ENCODE measurements around the gene KIFC3. TPM values are rescaled to one million over a fixed set of nuclear protein-coding genes. Genes with fewer than 3 reads are reported as not detected.

Gene KIFC3
- total RNA-seq, 1 donor from 2014 or later, result 15.4 TPM

DNA sequence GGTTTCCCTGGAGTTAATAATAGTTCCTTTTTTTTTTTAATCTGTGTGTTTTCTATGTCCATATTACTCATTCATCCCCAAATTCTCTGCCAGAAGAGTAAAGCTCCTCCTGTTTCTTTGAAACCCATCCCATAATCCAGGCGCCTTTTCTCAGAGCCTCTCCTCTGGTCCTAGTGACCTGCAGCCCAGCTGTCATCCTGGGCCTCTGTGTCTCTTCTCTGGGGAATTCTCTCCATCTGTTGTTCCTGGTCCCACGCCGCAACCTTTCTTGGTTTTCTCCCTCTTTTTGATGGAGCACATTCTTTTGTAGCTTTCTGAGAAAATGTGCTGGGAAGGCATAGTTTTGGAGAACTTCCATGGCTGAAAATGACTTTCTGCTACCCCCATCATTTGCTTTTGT lies 56.5 kb downstream of the KIFC3 start:
- Mint-ChIP-seq H3K4me3 (ENCODE audit: unreplicated experiment) (peak overlapping the region; percentile 5), H3K27ac (ENCODE audit: unreplicated experiment) (no peak overlapping the region), H3K9me3 (ENCODE audit: unreplicated experiment) (no peaks in the 10 kb centered on the region), H3K27me3 (ENCODE audit: unreplicated experiment) (peaks cover 12% of the 10 kb centered on the region), H3K36me3 (ENCODE audit: low read depth, unreplicated experiment) (peaks cover 25% of the 10 kb centered on the region), H3K4me1 (ENCODE audit: unreplicated experiment) (no peaks in the 10 kb centered on the region)
- TF ChIP-seq, protein P1, sequence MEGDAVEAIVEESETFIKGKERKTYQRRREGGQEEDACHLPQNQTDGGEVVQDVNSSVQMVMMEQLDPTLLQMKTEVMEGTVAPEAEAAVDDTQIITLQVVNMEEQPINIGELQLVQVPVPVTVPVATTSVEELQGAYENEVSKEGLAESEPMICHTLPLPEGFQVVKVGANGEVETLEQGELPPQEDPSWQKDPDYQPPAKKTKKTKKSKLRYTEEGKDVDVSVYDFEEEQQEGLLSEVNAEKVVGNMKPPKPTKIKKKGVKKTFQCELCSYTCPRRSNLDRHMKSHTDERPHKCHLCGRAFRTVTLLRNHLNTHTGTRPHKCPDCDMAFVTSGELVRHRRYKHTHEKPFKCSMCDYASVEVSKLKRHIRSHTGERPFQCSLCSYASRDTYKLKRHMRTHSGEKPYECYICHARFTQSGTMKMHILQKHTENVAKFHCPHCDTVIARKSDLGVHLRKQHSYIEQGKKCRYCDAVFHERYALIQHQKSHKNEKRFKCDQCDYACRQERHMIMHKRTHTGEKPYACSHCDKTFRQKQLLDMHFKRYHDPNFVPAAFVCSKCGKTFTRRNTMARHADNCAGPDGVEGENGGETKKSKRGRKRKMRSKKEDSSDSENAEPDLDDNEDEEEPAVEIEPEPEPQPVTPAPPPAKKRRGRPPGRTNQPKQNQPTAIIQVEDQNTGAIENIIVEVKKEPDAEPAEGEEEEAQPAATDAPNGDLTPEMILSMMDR (IDR thresholded peaks at IDR 0.05; ENCODE audit: unreplicated experiment), result no peak
- no peak for DNase-seq (ENCODE audit: low spot score)

DNA sequence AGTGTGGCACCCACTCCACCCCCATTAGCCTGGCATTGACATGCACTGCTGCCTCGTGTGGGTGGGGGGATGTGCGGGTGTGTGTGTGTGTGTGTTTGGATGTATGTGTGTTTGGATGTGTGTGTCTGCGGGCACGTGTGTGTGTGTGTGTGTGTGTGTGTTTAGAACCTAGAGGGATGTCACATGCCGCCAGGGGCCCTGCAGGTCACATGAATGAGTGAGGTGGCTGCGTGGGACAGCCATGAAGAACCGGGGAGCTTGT lies 57.7 kb downstream of the KIFC3 start:
- TF ChIP-seq, protein P1 (IDR thresholded peaks at IDR 0.05; ENCODE audit: unreplicated experiment), result no peak
- no peaks in the 10 kb centered on the region for H3K9me3 Mint-ChIP-seq (ENCODE audit: unreplicated experiment)
- no peaks in the 10 kb centered on the region for H3K4me1 Mint-ChIP-seq (ENCODE audit: unreplicated experiment)
- DNase-seq (ENCODE audit: low spot score), result no peak
- no peak overlapping the region for H3K27ac Mint-ChIP-seq (ENCODE audit: unreplicated experiment)
- H3K36me3 Mint-ChIP-seq (ENCODE audit: low read depth, unreplicated experiment), result peaks cover 18% of the 10 kb centered on the region
- peaks cover 3% of the 10 kb centered on the region for H3K27me3 Mint-ChIP-seq (ENCODE audit: unreplicated experiment)
- H3K4me3 Mint-ChIP-seq (ENCODE audit: unreplicated experiment), result no peak overlapping the region

DNA sequence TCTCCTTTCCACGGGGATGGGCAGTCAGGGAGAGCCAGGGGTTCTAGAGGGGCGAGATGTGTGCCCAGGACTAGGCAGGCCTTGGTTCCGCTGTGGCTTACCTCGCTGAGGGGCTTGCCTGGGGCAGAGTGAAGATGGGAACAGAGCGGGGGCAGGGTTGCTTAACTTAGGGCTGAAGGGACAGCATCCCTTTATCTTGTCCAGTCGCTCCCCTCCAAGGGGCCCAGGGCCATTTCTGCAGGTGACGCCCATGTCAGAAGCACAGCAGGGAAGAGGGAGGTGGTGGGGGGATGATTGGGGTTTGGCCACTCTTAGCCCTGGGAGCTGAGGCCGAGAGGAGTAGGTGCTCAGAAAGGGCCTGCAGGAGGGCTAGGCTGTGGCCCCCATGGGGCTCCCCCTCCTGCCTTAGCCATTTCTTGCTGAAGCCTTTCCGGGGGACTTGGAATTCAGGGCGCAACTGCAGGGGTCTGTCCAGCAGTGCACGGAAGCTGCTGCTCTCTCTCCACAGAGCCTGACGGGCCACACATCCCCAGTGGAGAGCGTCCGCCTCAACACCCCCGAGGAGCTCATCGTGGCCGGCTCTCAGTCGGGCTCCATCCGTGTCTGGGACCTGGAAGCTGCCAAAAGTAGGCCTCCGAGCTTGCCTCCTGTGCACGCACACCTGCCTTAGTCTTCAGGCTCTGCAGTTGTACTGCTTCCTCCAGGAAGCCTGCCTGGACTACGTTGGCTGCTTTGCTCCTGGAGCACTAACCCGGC lies 58.2 kb downstream of the KIFC3 start:
- H3K9me3 Mint-ChIP-seq (ENCODE audit: unreplicated experiment), result no peaks in the 10 kb centered on the region
- TF ChIP-seq, protein P1 (IDR thresholded peaks at IDR 0.05; ENCODE audit: unreplicated experiment), result no peak
- H3K4me3 Mint-ChIP-seq (ENCODE audit: unreplicated experiment), result no peak overlapping the region
- peaks cover 16% of the 10 kb centered on the region for H3K36me3 Mint-ChIP-seq (ENCODE audit: low read depth, unreplicated experiment)
- no peak for DNase-seq (ENCODE audit: low spot score)
- H3K4me1 Mint-ChIP-seq (ENCODE audit: unreplicated experiment), result no peaks in the 10 kb centered on the region
- H3K27ac Mint-ChIP-seq (ENCODE audit: unreplicated experiment), result no peak overlapping the region
- peaks cover 2% of the 10 kb centered on the region for H3K27me3 Mint-ChIP-seq (ENCODE audit: unreplicated experiment)

DNA sequence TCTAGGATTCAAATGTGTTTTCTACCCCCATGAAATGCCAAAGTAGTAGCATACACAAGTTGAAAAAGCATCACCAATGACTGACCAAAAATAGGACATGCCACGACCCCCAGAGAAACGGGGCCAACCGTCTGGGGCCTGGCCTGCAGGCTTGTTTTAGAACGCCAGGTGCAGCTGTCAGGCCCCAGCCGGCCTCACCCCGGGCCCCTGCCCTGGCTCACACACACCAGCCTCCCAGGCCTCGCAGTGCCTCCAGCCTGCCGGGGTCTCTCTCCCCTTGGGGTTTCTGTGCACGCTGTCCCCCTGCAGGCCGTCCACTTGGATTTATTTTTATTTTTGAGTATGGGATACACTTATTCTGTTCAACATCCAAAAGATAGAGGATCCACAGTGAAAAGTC lies 58.8 kb downstream of the KIFC3 start:
- DNase-seq (ENCODE audit: low spot score), result no peak
- Mint-ChIP-seq H3K9me3 (ENCODE audit: unreplicated experiment) (no peaks in the 10 kb centered on the region), H3K36me3 (ENCODE audit: low read depth, unreplicated experiment) (peaks cover 16% of the 10 kb centered on the region), H3K4me3 (ENCODE audit: unreplicated experiment) (no peak overlapping the region), H3K4me1 (ENCODE audit: unreplicated experiment) (no peaks in the 10 kb centered on the region), H3K27ac (ENCODE audit: unreplicated experiment) (no peak overlapping the region), H3K27me3 (ENCODE audit: unreplicated experiment) (peaks cover 2% of the 10 kb centered on the region)
- TF ChIP-seq, protein P1 (IDR thresholded peaks at IDR 0.05; ENCODE audit: unreplicated experiment), result no peak

DNA sequence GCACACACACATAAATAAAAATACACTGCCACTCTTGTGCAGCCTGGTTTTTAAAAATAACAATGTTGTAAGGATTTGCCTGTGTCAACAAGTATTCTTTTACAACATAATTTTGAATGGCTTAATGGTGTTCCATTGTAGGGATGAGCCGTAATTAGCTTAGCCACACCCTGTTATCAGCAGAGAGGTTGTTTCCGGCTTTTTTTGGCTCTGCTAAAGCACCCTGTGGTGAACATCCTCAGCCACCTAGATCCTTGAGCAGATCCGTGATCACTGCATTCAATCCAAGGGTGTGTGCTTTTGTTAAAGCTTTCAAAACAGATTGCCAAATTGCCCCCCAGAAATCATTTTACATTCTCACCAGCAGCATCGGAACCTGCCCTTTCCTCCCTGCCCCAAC lies 59.7 kb downstream of the KIFC3 start:
- no peak for DNase-seq (ENCODE audit: low spot score)
- H3K4me3 Mint-ChIP-seq (ENCODE audit: unreplicated experiment), result no peak overlapping the region
- H3K4me1 Mint-ChIP-seq (ENCODE audit: unreplicated experiment), result no peaks in the 10 kb centered on the region
- TF ChIP-seq, protein P1 (IDR thresholded peaks at IDR 0.05; ENCODE audit: unreplicated experiment), result no peak
- H3K9me3 Mint-ChIP-seq (ENCODE audit: unreplicated experiment), result no peaks in the 10 kb centered on the region
- H3K36me3 Mint-ChIP-seq (ENCODE audit: low read depth, unreplicated experiment), result peaks cover 16% of the 10 kb centered on the region
- H3K27me3 Mint-ChIP-seq (ENCODE audit: unreplicated experiment), result peaks cover 1% of the 10 kb centered on the region
- H3K27ac Mint-ChIP-seq (ENCODE audit: unreplicated experiment), result no peak overlapping the region

All from endothelial cell (in vitro differentiated cells).